Ascending aorta (tissue), 2 donors: ENCODE results near the gene USP10. TPM values are rescaled to one million over a fixed set of nuclear protein-coding genes. Genes with fewer than 3 reads are reported as not detected.

Experiments used
- DNase-seq, 2 donors: peaks; one replicate each; pipeline ENCODE4 v3.0.0-alpha.2; 2019; ENCODE audit warnings: low spot score in 2 of 2
- H3K27ac ChIP-seq, 2 donors: fragments of 200-600 bp; sonication (generic); one replicate each; pipeline ENCODE4 v1.5.1; 2016 to 2017; ENCODE audit warnings: mild to moderate bottlenecking in 1 of 2
- H3K27me3 ChIP-seq: fragments of 200-600 bp; sonication (generic); one replicate; pipeline ENCODE4 v1.5.1; 2017
- H3K36me3 ChIP-seq, 2 donors: fragments of 200-600 bp; sonication (generic); one replicate each; pipeline ENCODE4 v1.5.1; 2016
- H3K4me1 ChIP-seq, 2 donors: fragments of 200-600 bp; sonication (generic); one replicate each; pipeline ENCODE4 v1.5.1; 2016 to 2017; ENCODE audit warnings: mild to moderate bottlenecking in 1 of 2
- H3K4me3 ChIP-seq, 2 donors: fragments of 200-600 bp; sonication (generic); one replicate each; pipeline ENCODE4 v1.5.1; 2016 to 2017; ENCODE audit warnings: mild to moderate bottlenecking in 1 of 2
- H3K9me3 ChIP-seq, 2 donors: fragments of 200-600 bp; sonication (generic); one replicate each; pipeline ENCODE4 v1.5.1; 2016
- intact Hi-C: fragments of 100-400 bp; cut with DNase I; formaldehyde crosslinking; loops from one replicate; pipeline ENCODE4 v1.15.1; 2023
- total RNA-seq: library from RNA; depleted of rRNA; stranded (reverse); fragments of >200 nt; gene quantifications from one replicate; pipeline ENCODE4 v1.1.0, GENCODE V29; 2016
- TF ChIP-seq, protein P1 (sequence below), 3 experiments: fragments of 200-600 bp in 2 of 3; fragments of 450-650 bp in 1 of 3; sonication (generic) in 2 of 3; IDR thresholded peaks; one replicate each; pipeline ENCODE4 v1.5.1; 2016 to 2019; ENCODE audit warnings: antibody characterized with exemption in 3 of 3, mild to moderate bottlenecking in 1 of 3, moderate library complexity in 1 of 3

The USP10 gene
- total RNA-seq, 1 donor from 2014 or later = 27.8 TPM

- DNase-seq = no peak
- Histone ChIP-seq H3K36me3 (peaks cover 36 to 37% of the 10 kb centered on the region in 2 donors), H3K27me3 (no peaks in the 10 kb centered on the region), H3K4me1 (no peaks in the 10 kb centered on the region), H3K4me3 (no peak overlapping the region), H3K27ac (no peak overlapping the region), H3K9me3 (no peaks in the 10 kb centered on the region)
- intact Hi-C loops = no loop called here
- TF ChIP-seq, protein P1, sequence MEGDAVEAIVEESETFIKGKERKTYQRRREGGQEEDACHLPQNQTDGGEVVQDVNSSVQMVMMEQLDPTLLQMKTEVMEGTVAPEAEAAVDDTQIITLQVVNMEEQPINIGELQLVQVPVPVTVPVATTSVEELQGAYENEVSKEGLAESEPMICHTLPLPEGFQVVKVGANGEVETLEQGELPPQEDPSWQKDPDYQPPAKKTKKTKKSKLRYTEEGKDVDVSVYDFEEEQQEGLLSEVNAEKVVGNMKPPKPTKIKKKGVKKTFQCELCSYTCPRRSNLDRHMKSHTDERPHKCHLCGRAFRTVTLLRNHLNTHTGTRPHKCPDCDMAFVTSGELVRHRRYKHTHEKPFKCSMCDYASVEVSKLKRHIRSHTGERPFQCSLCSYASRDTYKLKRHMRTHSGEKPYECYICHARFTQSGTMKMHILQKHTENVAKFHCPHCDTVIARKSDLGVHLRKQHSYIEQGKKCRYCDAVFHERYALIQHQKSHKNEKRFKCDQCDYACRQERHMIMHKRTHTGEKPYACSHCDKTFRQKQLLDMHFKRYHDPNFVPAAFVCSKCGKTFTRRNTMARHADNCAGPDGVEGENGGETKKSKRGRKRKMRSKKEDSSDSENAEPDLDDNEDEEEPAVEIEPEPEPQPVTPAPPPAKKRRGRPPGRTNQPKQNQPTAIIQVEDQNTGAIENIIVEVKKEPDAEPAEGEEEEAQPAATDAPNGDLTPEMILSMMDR (IDR thresholded peaks at IDR 0.05) = no peak
Observed at GRCh38 chr16:84780544-84781376, 81.0 kb downstream of the USP10 start.

DNA sequence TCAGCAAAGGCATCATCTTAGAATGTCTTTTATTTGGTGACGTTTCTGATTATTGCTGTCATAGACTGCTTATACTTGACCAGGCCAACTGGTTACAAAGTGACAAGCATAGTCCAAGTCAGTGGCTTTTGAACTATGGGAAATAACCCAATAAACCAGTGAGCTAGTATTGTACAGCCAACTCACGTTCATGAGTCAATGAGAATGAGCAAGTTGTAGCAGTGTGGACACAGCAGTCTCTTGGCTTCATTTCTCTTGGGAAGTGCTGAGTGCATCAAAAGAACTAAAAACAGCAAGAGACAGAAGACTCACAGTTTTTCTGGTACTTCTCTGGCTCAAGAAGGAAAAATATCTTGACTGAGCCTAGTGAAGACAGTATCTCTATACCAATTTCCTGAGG lies 83.0 kb downstream of the USP10 start:
- Histone ChIP-seq H3K4me1 (no peaks in the 10 kb centered on the region), H3K9me3 (no peaks in the 10 kb centered on the region), H3K36me3 (peaks cover 16 to 18% of the 10 kb centered on the region in 2 donors), H3K27ac (no peak overlapping the region), H3K27me3 (no peaks in the 10 kb centered on the region), H3K4me3 (no peak overlapping the region)
- TF ChIP-seq, protein P1 (IDR thresholded peaks at IDR 0.05) = no peak
- no peak for DNase-seq
- intact Hi-C loops = no loop called here

- Histone ChIP-seq H3K36me3 (no peaks in the 10 kb centered on the region), H3K9me3 (no peaks in the 10 kb centered on the region), H3K4me1 (no peaks in the 10 kb centered on the region), H3K27ac (no peak overlapping the region), H3K27me3 (no peaks in the 10 kb centered on the region), H3K4me3 (no peak overlapping the region)
- no peak for DNase-seq
- intact Hi-C loops = no loop called here
- TF ChIP-seq, protein P1 (IDR thresholded peaks at IDR 0.05) = no peak
Observed at GRCh38 chr16:84785843-84786581, 86.2 kb downstream of the USP10 start.

DNA sequence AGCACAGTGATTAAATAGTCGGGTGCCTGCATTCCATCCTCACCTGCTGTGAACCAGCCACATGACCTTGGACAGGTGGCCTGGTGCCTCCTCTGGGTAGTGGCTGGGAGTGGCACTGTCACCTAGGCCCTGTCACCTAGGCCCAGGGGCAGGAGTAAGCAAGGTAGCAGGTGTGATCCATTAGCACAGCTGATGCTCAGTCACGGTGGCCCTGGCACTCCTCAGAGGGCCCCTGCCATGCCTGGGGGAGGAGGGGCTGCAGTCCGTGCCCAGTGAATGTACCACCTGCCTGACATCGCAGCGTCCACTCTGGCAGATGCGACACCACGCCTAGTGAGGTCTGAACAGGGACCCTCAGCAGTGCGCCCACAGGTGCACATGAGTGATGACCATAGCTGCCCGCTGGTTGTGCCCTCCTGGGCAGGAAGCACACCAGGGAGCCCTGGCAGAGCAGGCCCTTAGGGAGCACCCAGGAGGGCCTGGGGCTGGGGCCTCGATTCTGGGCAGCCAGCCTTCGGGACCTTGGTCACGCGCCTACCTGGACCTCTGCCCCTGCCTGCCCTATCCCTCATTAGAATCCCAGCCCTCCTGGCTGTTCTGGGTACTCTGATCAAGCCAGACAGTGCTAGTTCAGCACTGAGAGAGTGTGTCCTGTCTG lies 86.9 kb downstream of the USP10 start:
- Histone ChIP-seq H3K4me3 (no peak overlapping the region), H3K27ac (no peak overlapping the region), H3K4me1 (no peaks in the 10 kb centered on the region), H3K9me3 (no peaks in the 10 kb centered on the region), H3K36me3 (no peaks in the 10 kb centered on the region), H3K27me3 (no peaks in the 10 kb centered on the region)
- intact Hi-C loops = no loop called here
- no peak for DNase-seq
- TF ChIP-seq, protein P1 (IDR thresholded peaks at IDR 0.05) = no peak

DNA sequence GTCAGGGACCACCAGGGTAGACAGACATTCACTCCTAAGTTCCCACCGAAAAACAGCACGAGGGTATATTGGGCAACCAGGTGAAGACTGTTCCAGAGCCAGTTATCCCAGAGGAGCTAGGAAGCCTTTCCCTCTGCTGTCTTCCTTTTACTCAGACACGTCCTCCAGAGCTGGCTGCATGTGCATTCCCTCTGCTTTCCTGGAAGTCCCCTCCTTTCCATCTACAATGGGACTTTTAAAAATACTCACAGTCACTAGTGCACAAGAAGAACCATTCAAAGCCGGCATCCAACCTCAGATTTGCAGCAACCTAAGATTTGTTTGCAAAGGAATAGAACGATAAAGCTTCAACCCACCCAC lies 87.4 kb downstream of the USP10 start:
- no peaks in the 10 kb centered on the region for H3K4me1 ChIP-seq
- H3K9me3 ChIP-seq = no peaks in the 10 kb centered on the region
- H3K36me3 ChIP-seq = no peaks in the 10 kb centered on the region
- no peak overlapping the region for H3K4me3 ChIP-seq
- intact Hi-C loops = no loop called here
- H3K27ac ChIP-seq = no peak overlapping the region
- TF ChIP-seq, protein P1 (IDR thresholded peaks at IDR 0.05) = no peak
- no peak for DNase-seq
- H3K27me3 ChIP-seq = no peaks in the 10 kb centered on the region
